ENCODE measurements around the gene AMN1.

DNA sequence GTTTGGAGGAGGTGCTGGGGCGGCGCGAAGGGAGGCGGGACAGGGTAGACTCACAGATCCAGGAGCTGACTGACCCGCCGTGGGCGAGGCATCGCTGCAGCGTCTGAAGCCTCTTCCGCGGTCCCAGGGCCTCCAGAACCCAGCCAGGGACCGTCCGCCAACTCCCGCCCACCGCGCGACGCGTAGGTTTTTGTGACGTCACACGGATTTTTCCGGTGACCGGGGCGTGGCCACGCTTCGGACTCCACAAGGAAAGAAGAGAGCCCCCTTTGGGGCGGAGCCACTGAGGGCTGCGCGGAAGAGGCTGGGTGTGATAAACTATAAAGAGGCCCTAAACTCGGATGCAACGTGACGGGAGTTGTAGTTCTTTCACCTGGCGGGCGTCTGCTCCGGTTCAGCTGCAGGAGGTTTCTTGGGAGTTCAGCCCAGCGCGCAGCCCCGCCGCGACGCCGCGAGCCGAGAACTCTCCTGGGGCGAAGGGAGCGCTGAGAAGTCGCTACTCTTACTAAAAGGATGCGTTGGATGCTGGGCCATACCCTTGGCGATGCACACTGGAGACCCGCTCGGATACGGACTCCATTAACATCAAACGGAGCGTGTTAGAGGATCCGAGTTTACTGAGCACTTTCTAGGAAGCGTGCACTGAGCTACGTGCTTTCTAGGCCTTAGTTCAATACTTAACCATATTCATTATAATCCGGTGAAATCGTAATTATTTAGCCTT is at the start of gene AMN1:
- peak in 4 of 6 experiments; percentile 22 to 36 (median 28) for TF ChIP-seq CTCF (IDR thresholded peaks at IDR 0.05)
- peak in 2 of 4 donors; percentile 55 to 78 for TF ChIP-seq POLR2A (IDR thresholded peaks at IDR 0.05)
